HPDE6-E6E7 (cell line): ENCODE data around the gene B4GALT6.

ENCODE experiments used
- DNase-seq: peaks from one replicate; pipeline ENCODE4 v3.0.0; 2011; ENCODE audit warnings: missing footprints; ENCODE audit errors: extremely low spot score

B4GALT6 gene

GRCh38 chr18:31659576-31660177 is 24.7 kb downstream of the B4GALT6 start:
- DNase-seq = no peak

GRCh38 chr18:31658670-31659575 is 25.5 kb downstream of the B4GALT6 start:
- no peak for DNase-seq

- DNase-seq = no peak
Observed at GRCh38 chr18:31657823-31658669, 26.3 kb downstream of the B4GALT6 start.

- DNase-seq = no peak
Observed at GRCh38 chr18:31656754-31657153, 27.6 kb downstream of the B4GALT6 start.

GRCh38 chr18:31655354-31655753 is 29.0 kb downstream of the B4GALT6 start:
- no peak for DNase-seq

- no peak for DNase-seq
Observed at GRCh38 chr18:31652877-31653276, 31.5 kb downstream of the B4GALT6 start.

GRCh38 chr18:31652357-31652756 is 32.0 kb downstream of the B4GALT6 start:
- no peak for DNase-seq

- DNase-seq = no peak
Observed at GRCh38 chr18:31651369-31651768, 33.0 kb downstream of the B4GALT6 start.

- DNase-seq = no peak
Observed at GRCh38 chr18:31649978-31650719, 34.2 kb downstream of the B4GALT6 start.

- no peak for DNase-seq
Observed at GRCh38 chr18:31649449-31649848, 34.9 kb downstream of the B4GALT6 start.

GRCh38 chr18:31648966-31649429 is 35.4 kb downstream of the B4GALT6 start:
- DNase-seq = peak; percentile 31

- no peak for DNase-seq
Observed at GRCh38 chr18:31648458-31648857, 35.9 kb downstream of the B4GALT6 start.

- DNase-seq = no peak
Observed at GRCh38 chr18:31647127-31647753, 37.1 kb downstream of the B4GALT6 start.

- no peak for DNase-seq
Observed at GRCh38 chr18:31646332-31647126, 37.9 kb downstream of the B4GALT6 start.

- no peak for DNase-seq
Observed at GRCh38 chr18:31645411-31645810, 39.0 kb downstream of the B4GALT6 start.

- DNase-seq = no peak
Observed at GRCh38 chr18:31643003-31643402, 41.4 kb downstream of the B4GALT6 start.

GRCh38 chr18:31637445-31637844 is 46.9 kb downstream of the B4GALT6 start:
- no peak for DNase-seq

GRCh38 chr18:31636387-31636786 is 48.0 kb downstream of the B4GALT6 start:
- no peak for DNase-seq

GRCh38 chr18:31634331-31634713 is 50.1 kb downstream of the B4GALT6 start:
- DNase-seq = no peak
